ENCODE data around the gene SPA17. TPM values are rescaled to one million over a fixed set of nuclear protein-coding genes. Genes with fewer than 3 reads are reported as not detected.

Gene SPA17
- total and polyA plus RNA-seq, 2 of the 4 experiments (the other 2 are of a cell fraction), result 9.9 to 10.6 TPM

- Histone ChIP-seq H3K18ac (ENCODE audit: low read depth, low read length) (no peak overlapping the region), H2BK120ac (ENCODE audit: low read depth, low read length) (no peak overlapping the region), H3K56ac (ENCODE audit: extremely low read depth, insufficient read depth, low read length) (no peak overlapping the region), H3K9me1 (ENCODE audit: insufficient read depth, low read length) (no peaks in the 10 kb centered on the region), H4K5ac (ENCODE audit: low read depth, low read length) (no peak overlapping the region), H2AFZ (replicated peaks; ENCODE audit: low read length, poor library complexity) (no peak overlapping the region), H2BK5ac (ENCODE audit: low read depth, low read length, poor library complexity, severe bottlenecking) (no peak overlapping the region), H2BK20ac (ENCODE audit: low read depth, low read length) (no peak overlapping the region), H4K8ac (ENCODE audit: low read depth in 2 of 2, low read length in 2 of 2) (no peak overlapping the region), H3K4ac (ENCODE audit: low read depth, low read length) (no peak overlapping the region), H3K14ac (replicated peaks; ENCODE audit: low read depth, low read length) (no peak overlapping the region), H3K4me3 (ENCODE audit: insufficient read depth, low read depth, low read length) (no peak overlapping the region), H4K20me1 (ENCODE audit: insufficient read depth, low read length) (no peaks in the 10 kb centered on the region), H4K91ac (ENCODE audit: insufficient read depth, low read depth, low read length) (no peak overlapping the region), H3K23ac (ENCODE audit: low read depth, low read length) (no peak overlapping the region), H3K9ac (ENCODE audit: low read depth, low read length) (no peak overlapping the region), H3K79me1 (ENCODE audit: low read depth in 1 of 2, low read length in 2 of 2) (peaks cover 4 to 7% of the 10 kb centered on the region in 2 experiments; a peak in 3 of 4 replicates), H3K4me1 (ENCODE audit: control insufficient read depth, insufficient read depth, low read length) (no peaks in the 10 kb centered on the region), H3K9me3 (ENCODE audit: control insufficient read depth, insufficient read depth, low read length) (no peaks in the 10 kb centered on the region), H3K27me3 (ENCODE audit: control insufficient read depth, insufficient read depth, low read length) (no peaks in the 10 kb centered on the region), H2BK15ac (ENCODE audit: low read depth, low read length) (no peak overlapping the region), H2AK9ac (replicated peaks; ENCODE audit: low read depth, low read length, poor library complexity) (no peak overlapping the region), H3K27ac (ENCODE audit: insufficient read depth, low read length) (no peak overlapping the region), H3K4me2 (ENCODE audit: low read depth, low read length) (no peak overlapping the region), H2AK5ac (ENCODE audit: low read depth, low read length) (no peak overlapping the region), H3K36me3 (ENCODE audit: control insufficient read depth, insufficient read depth, low read length) (peaks cover 37% of the 10 kb centered on the region)
- in situ Hi-C loops (cut with MboI; ENCODE audit: low sequenced_read_pairs) (loop anchor here (25.0 kb wide), 1 partner anchor 954 kb away; the partner anchor contains the start of gene STT3A), intact Hi-C loops (cut with micrococcal nuclease) (no loop called here), dilution Hi-C loops (cut with HindIII; ENCODE audit: low sequenced_read_pairs, unreplicated experiment) (no loop called here)
- no peak for TF ChIP-seq MAFK (IDR thresholded peaks at IDR 0.05; ENCODE audit: low read depth, low read length)
- peak; percentile 18; the same call in 1 of the 2 replicates for TF ChIP-seq RAD21 (IDR thresholded peaks at IDR 0.05; ENCODE audit: low read length)
- TF ChIP-seq BHLHE40 (IDR thresholded peaks at IDR 0.05; ENCODE audit: low read depth, low read length), result no peak
- peak; percentile 32 for TF ChIP-seq CTCF (conservative IDR thresholded peaks at IDR 0.05; ENCODE audit: low read depth, low read length)
- no peak for TF ChIP-seq FOS (IDR thresholded peaks at IDR 0.05; ENCODE audit: low read depth, low read length)
- no peak for TF ChIP-seq MXI1 (IDR thresholded peaks at IDR 0.05; ENCODE audit: borderline replicate concordance, low read depth, low read length)
- TF ChIP-seq, protein P1, sequence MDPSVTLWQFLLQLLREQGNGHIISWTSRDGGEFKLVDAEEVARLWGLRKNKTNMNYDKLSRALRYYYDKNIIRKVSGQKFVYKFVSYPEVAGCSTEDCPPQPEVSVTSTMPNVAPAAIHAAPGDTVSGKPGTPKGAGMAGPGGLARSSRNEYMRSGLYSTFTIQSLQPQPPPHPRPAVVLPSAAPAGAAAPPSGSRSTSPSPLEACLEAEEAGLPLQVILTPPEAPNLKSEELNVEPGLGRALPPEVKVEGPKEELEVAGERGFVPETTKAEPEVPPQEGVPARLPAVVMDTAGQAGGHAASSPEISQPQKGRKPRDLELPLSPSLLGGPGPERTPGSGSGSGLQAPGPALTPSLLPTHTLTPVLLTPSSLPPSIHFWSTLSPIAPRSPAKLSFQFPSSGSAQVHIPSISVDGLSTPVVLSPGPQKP (IDR thresholded peaks at IDR 0.05; ENCODE audit: borderline replicate concordance, low read depth, low read length), result no peak
- TF ChIP-seq RCOR1 (IDR thresholded peaks at IDR 0.05; ENCODE audit: insufficient replicate concordance, low read length), result no peak
- TF ChIP-seq NFE2L2 (IDR thresholded peaks at IDR 0.05; ENCODE audit: low read depth, low read length), result no peak
- TF ChIP-seq, protein P2, sequence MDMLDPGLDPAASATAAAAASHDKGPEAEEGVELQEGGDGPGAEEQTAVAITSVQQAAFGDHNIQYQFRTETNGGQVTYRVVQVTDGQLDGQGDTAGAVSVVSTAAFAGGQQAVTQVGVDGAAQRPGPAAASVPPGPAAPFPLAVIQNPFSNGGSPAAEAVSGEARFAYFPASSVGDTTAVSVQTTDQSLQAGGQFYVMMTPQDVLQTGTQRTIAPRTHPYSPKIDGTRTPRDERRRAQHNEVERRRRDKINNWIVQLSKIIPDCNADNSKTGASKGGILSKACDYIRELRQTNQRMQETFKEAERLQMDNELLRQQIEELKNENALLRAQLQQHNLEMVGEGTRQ (IDR thresholded peaks at IDR 0.05; ENCODE audit: low read depth, low read length), result no peak
- no peak for TF ChIP-seq RFX5 (IDR thresholded peaks at IDR 0.05; ENCODE audit: low read depth, low read length)
- TF ChIP-seq MAZ (IDR thresholded peaks at IDR 0.05; ENCODE audit: borderline replicate concordance, low read depth, low read length), result no peak
- TF ChIP-seq CEBPB (IDR thresholded peaks at IDR 0.05; ENCODE audit: low read depth, low read length), result no peak
- TF ChIP-seq CHD1 (IDR thresholded peaks at IDR 0.05; ENCODE audit: low read depth, low read length), result no peak
- no peak for TF ChIP-seq POLR2A (IDR thresholded peaks at IDR 0.05; ENCODE audit: low read depth, low read length)
- 0 out of 2 replicates have a peak, but pooled peaks have one; percentile 7 for TF ChIP-seq SMC3 (IDR thresholded peaks at IDR 0.05; ENCODE audit: low read depth, low read length)
- WGBS, 2 experiments (ENCODE audit: extremely low coverage in 2 of 2, insufficient read length in 1 of 2), result no CpG with 5 or more reads among the region's 1 CpG
- BruUV-seq (replicated peaks), result no TSS peak
- CTCF ChIA-PET, result interaction anchor here (1.1 kb wide), 2 partner anchors 10 to 11 kb away, joined by 3 to 10 read pairs; no protein-coding TSS in a partner anchor
- POLR2A ChIA-PET (ENCODE audit: unreplicated experiment), result no interaction called here
- DNase-seq (peak; percentile 17), ATAC-seq (ENCODE audit: low read depth) (peak; percentile 85)
Observed at GRCh38 chr11:124633355-124633754, 40.3 kb upstream of the SPA17 start.
